BJ (cell line): Measurements from ENCODE around the gene CACNA1G. TPM values are rescaled to one million over a fixed set of nuclear protein-coding genes. Genes with fewer than 3 reads are reported as not detected.

Source experiments
- CTCF ChIA-PET: fragments of 350-600 bp; formaldehyde crosslinking; extraction: SDS; loops from one replicate; lab custom pipeline; 2021; ENCODE audit warnings: antibody characterized with exemption, inconsistent platforms; lab: Yijun Ruan, JAX
- POLR2A ChIA-PET: fragments of 300-600 bp; sonication (Branson Sonifier 250); formaldehyde crosslinking; extraction: SDS; loops from one replicate; lab custom pipeline; 2021; ENCODE audit warnings: antibody characterized with exemption; lab: Charles Lee
- DNase-seq: peaks from one replicate; pipeline ENCODE4 v3.0.0-alpha.2; 2011; ENCODE audit warnings: low read depth
- H3K27me3 ChIP-seq: 2 replicates; pipeline ENCODE4 v1.6.0; 2011; ENCODE audit warnings: low read length; ENCODE audit not compliant: control insufficient read depth, insufficient read depth
- H3K36me3 ChIP-seq: 2 replicates; pipeline ENCODE4 v1.5.1; 2011; ENCODE audit warnings: low read length; ENCODE audit not compliant: control insufficient read depth, insufficient read depth
- H3K4me3 ChIP-seq: 2 replicates; pipeline ENCODE4 v1.5.1; 2011; ENCODE audit warnings: low read depth, mild to moderate bottlenecking, control low read depth, low read length
- polyA plus RNA-seq: library from polyadenylated mRNA; depleted of rRNA; stranded (reverse); fragments of >200 nt; gene quantifications from 2 replicates; pipeline ENCODE4 v1.2.3, GENCODE V29; 2011
- TF ChIP-seq, protein P1 (sequence below): IDR thresholded peaks from 2 replicates; pipeline ENCODE4 v1.5.1; 2011; ENCODE audit warnings: low read depth, mild to moderate bottlenecking, control low read depth, inconsistent platforms, low read length, moderate library complexity; ENCODE audit not compliant: insufficient read depth

Gene CACNA1G
- polyA plus RNA-seq, 1 experiment: 0.02 TPM

DNA sequence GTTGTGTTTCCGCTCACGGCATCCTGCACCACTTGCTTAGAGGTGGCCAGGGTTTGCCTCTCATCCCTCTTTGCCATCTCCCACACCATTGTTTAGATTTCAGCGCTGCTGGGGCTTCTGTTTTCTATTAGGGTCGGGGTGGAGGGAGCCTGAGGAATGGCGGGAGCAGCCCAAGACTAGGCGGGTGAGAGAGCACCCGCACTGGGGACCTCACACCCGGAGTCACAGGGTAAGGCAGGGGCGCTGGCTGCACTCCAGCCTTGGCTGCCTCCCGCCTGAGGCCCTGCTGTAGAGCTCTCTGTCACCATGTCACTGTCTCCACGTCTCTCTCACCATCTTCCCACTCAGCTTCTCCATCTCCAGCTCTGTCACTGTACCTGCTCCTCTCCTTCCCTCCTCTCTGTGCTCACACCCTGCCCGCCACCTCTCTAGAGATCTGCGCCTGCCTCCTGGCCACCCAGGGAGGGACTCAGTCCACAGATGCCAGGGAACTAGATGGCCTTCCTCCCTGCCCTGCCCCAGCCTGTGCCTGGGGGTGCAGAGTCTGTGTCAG is 41.4 kb downstream of the CACNA1G start:
- POLR2A ChIA-PET: no interaction called here
- no peak for DNase-seq
- no peak overlapping the region for H3K4me3 ChIP-seq
- TF ChIP-seq, protein P1, sequence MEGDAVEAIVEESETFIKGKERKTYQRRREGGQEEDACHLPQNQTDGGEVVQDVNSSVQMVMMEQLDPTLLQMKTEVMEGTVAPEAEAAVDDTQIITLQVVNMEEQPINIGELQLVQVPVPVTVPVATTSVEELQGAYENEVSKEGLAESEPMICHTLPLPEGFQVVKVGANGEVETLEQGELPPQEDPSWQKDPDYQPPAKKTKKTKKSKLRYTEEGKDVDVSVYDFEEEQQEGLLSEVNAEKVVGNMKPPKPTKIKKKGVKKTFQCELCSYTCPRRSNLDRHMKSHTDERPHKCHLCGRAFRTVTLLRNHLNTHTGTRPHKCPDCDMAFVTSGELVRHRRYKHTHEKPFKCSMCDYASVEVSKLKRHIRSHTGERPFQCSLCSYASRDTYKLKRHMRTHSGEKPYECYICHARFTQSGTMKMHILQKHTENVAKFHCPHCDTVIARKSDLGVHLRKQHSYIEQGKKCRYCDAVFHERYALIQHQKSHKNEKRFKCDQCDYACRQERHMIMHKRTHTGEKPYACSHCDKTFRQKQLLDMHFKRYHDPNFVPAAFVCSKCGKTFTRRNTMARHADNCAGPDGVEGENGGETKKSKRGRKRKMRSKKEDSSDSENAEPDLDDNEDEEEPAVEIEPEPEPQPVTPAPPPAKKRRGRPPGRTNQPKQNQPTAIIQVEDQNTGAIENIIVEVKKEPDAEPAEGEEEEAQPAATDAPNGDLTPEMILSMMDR: no peak
- CTCF ChIA-PET: no interaction called here
- H3K36me3 ChIP-seq: no peaks in the 10 kb centered on the region
- peaks cover 21% of the 10 kb centered on the region for H3K27me3 ChIP-seq

DNA sequence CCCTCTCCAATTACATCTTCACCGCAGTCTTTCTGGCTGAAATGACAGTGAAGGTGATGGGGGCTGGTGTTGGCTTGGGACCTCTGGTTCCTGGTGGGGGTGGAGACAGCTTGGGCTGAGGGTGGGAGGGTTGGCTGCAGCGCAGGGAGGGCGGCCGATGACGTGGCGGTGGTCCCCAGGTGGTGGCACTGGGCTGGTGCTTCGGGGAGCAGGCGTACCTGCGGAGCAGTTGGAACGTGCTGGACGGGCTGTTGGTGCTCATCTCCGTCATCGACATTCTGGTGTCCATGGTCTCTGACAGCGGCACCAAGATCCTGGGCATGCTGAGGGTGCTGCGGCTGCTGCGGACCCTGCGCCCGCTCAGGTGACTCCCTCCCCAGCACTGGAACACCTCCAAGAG is 42.3 kb downstream of the CACNA1G start:
- H3K27me3 ChIP-seq: peaks cover 22% of the 10 kb centered on the region
- ChIA-PET POLR2A (no interaction called here), CTCF (no interaction called here)
- TF ChIP-seq, protein P1: no peak
- DNase-seq: no peak
- H3K36me3 ChIP-seq: no peaks in the 10 kb centered on the region
- H3K4me3 ChIP-seq: no peak overlapping the region

DNA sequence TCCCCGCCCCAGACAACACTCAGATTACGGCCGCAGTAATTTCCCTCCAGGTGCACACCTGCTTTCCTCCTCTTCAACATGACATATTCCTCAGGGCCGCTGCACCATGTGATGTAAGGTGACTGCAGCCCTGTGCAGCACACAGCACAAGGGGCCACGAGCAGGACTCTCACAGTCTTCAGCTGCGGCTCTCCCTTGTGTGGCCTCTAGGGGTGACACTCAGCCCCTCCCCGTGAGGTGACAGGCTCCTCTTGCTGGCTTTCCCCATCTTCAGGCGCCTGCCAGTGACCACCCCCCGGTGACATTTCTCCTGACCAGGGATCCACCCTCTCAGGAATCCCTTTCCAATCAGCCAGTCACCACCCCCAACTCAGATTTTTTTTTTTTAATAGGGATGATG is 42.8 kb downstream of the CACNA1G start:
- TF ChIP-seq, protein P1: 0 out of 2 replicates have a peak, but pooled peaks have one; percentile 5
- CTCF ChIA-PET: no interaction called here
- no peak for DNase-seq
- POLR2A ChIA-PET: no interaction called here
- Histone ChIP-seq H3K27me3 (peaks cover 22% of the 10 kb centered on the region), H3K4me3 (no peak overlapping the region), H3K36me3 (no peaks in the 10 kb centered on the region)

DNA sequence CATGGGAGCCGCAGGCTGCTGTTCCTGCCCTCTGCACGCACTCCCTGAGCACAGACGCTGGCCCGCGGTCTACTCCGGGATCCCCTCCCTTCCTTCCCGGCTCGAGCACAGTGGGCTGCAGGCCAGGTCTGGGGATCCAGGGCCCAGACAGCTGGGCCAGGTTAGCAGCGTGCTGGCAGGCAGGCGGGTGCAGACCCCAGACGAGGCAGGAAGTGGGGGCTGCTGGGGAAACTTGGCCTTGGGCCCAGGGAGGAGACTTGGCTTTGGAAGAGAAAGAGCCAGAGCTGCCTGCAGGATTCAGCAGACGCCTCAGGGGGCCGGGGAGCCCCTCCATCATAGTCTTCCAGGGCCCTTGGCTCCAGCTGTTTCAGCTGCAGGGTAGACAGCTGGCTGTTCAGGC is 44.0 kb downstream of the CACNA1G start:
- ChIA-PET CTCF (interaction anchor here (0.8 to 0.9 kb wide), 2 partner anchors 12 to 58 kb away, joined by 3 to 4 read pairs; no protein-coding TSS in a partner anchor), POLR2A (no interaction called here)
- peak; percentile 5 for DNase-seq
- TF ChIP-seq, protein P1: no peak
- H3K4me3 ChIP-seq: no peak overlapping the region
- peaks cover 22% of the 10 kb centered on the region for H3K27me3 ChIP-seq
- H3K36me3 ChIP-seq: no peaks in the 10 kb centered on the region

DNA sequence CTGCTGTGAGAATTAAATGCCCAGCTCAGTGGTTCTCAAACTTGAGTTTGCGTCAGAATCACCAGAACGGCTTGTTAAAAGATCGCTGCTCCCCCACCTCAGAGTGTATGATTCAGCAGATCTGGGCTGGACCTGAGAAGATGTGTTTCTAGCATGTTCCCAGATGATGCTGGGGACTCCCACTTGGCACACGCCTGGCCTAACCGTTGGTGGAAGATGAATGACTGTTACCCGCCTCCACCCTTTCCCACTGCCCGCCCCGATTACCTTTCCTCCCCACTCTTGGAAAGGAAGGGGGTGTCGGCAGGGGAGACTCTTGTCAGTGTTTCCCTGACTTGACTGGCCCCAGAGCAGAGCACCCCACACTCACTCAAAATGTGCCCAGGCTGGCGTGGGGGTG is 44.9 kb downstream of the CACNA1G start:
- ChIA-PET POLR2A (no interaction called here), CTCF (interaction anchor here (0.8 to 2.1 kb wide), 4 partner anchors 13 to 59 kb away, joined by 3 to 5 read pairs (median 4); no protein-coding TSS in a partner anchor)
- peaks cover 23% of the 10 kb centered on the region for H3K27me3 ChIP-seq
- no peaks in the 10 kb centered on the region for H3K36me3 ChIP-seq
- TF ChIP-seq, protein P1: no peak
- DNase-seq: peak; percentile 12
- H3K4me3 ChIP-seq: no peak overlapping the region
